ENCODE data around the gene ZNF385C. TPM values are rescaled to one million over a fixed set of nuclear protein-coding genes. Genes with fewer than 3 reads are reported as not detected.

Gene ZNF385C
- total RNA-seq, 1 experiment from 2014 or later, result 1.7 TPM

DNA sequence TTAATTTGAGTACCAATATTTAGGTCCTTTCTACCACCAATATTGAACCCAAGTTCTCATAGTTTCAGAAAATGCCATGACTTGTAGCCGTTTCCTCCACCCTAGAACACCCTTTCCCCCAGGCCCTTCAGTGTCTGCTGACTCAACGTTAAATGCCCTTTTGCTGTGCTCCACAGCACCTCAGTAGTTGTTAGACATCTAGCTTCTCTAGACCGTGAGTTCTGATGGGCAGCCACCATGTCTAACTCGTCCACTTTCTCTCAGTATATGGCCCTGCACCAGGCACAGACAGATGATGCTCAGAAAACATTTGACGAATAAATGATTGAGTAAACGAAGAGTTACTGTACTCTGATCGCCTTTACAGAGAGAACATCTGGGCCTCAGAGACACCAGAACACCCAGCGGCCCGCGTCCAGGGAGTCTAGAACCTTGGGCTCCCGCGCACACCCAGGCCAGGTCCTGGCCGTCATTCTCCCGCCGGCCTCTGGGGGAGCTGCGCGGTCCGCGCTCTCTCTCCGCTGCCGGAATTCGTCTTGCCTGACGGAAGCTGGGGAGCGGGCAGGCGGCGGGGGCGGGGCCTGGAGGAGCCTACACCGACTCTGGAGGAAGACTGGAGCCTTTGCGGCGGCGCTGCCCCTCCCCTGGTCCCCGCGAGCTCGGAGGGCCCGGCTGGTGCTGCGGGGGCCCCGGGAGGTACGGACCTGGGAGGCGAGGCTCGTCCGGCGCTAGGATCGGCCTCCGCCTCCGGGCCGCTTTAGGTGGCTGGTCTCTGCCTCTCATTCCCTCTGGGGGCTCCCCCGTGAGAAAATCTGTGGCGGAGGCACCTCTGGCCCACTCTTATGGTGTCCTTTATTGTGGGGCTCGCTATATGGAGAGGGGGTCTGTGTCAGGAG is 78.5 kb downstream of the ZNF385C start, which contains the start of gene NKIRAS2:
TSS of gene NKIRAS2 (plus strand) at position 582 of the 896 bp plus-strand sequence. CDS start 1,488 bp downstream, outside the sequence.
- Histone ChIP-seq H3K4me3 (peak within 1 kb of the TSS; percentile 77), H3K4me1 (replicated peaks; ENCODE audit: insufficient read depth) (peaks cover 46% of the 10 kb centered on the region), H3K27ac (peak within 1 kb of the TSS; percentile 44), H3K9me3 (ENCODE audit: insufficient read depth, low read depth) (no peaks in the 10 kb centered on the region), H2AFZ (peak within 1 kb of the TSS; percentile 77), H3K9me2 (ENCODE audit: insufficient read depth) (no peaks in the 10 kb centered on the region), H3F3A (ENCODE audit: insufficient read depth, low read depth) (peaks cover 52% of the 10 kb centered on the region), H3K79me2 (ENCODE audit: low read depth) (peaks cover 44% of the 10 kb centered on the region), H3K27me3 (ENCODE audit: insufficient read depth, low read depth) (no peaks in the 10 kb centered on the region), H3K4me2 (peak within 1 kb of the TSS; percentile 93), H4K20me1 (ENCODE audit: insufficient read depth) (peaks cover 8% of the 10 kb centered on the region; the same call in 1 of the 2 replicates), H3K36me3 (ENCODE audit: low read depth) (no peaks in the 10 kb centered on the region)
- no TSS peak for BruUV-seq (replicated peaks)
- ChIA-PET CTCF (interaction anchor here (0.6 to 0.9 kb wide), 6 partner anchors 17 to 510 kb away, joined by 3 to 7 read pairs (median 4); partner anchors contain the start of genes CNP and KAT2A), POLR2A (ENCODE audit: unreplicated experiment) (interaction anchor here (0.5 to 0.7 kb wide), 4 partner anchors 19 to 331 kb away, joined by 3 read pairs; no protein-coding TSS in a partner anchor)
- peak; percentile 82 to 91 for DNase-seq
- TF ChIP-seq, protein P1, sequence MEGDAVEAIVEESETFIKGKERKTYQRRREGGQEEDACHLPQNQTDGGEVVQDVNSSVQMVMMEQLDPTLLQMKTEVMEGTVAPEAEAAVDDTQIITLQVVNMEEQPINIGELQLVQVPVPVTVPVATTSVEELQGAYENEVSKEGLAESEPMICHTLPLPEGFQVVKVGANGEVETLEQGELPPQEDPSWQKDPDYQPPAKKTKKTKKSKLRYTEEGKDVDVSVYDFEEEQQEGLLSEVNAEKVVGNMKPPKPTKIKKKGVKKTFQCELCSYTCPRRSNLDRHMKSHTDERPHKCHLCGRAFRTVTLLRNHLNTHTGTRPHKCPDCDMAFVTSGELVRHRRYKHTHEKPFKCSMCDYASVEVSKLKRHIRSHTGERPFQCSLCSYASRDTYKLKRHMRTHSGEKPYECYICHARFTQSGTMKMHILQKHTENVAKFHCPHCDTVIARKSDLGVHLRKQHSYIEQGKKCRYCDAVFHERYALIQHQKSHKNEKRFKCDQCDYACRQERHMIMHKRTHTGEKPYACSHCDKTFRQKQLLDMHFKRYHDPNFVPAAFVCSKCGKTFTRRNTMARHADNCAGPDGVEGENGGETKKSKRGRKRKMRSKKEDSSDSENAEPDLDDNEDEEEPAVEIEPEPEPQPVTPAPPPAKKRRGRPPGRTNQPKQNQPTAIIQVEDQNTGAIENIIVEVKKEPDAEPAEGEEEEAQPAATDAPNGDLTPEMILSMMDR (conservative IDR thresholded peaks at IDR 0.05), result peak; percentile 87
- TF ChIP-seq EZH2 (IDR thresholded peaks at IDR 0.05; ENCODE audit: low read depth), result no peak
- intact Hi-C loops (cut with micrococcal nuclease; ENCODE audit: unreplicated experiment), result loop anchor here (10.0 kb wide), 1 partner anchor 305 kb away; no protein-coding TSS in a partner anchor

DNA sequence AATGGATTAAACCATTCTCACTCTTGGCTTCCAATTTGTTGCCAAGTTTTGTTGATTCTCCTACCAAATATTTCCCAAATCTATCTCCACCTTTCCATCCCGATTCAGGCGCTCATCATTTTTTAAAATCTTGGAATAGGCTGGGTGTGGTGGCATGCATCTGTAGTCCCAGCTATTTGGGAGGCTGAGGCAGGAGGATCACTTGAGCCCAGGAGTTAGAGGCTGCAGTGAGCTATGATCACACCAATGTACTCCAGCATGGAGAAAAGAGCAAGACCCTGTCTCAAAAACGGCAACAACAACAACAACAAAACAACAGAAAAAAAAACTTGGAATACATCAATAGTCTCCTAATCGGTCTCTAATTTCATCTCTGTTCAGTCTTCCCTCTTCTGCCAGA is 79.3 kb downstream of the ZNF385C start:
- Histone ChIP-seq H3K36me3 (ENCODE audit: low read depth) (no peaks in the 10 kb centered on the region), H3K9me2 (ENCODE audit: insufficient read depth) (no peaks in the 10 kb centered on the region), H2AFZ (no peak overlapping the region), H3F3A (ENCODE audit: insufficient read depth, low read depth) (peaks cover 44% of the 10 kb centered on the region), H3K4me3 (peak overlapping the region; percentile 90; the same call in 1 of the 2 replicates), H4K20me1 (ENCODE audit: insufficient read depth) (peaks cover 15% of the 10 kb centered on the region; the same call in 1 of the 2 replicates), H3K27ac (no peak overlapping the region), H3K27me3 (ENCODE audit: insufficient read depth, low read depth) (no peaks in the 10 kb centered on the region), H3K9me3 (ENCODE audit: insufficient read depth, low read depth) (no peaks in the 10 kb centered on the region), H3K4me1 (replicated peaks; ENCODE audit: insufficient read depth) (peaks cover 40% of the 10 kb centered on the region), H3K79me2 (ENCODE audit: low read depth) (peaks cover 51% of the 10 kb centered on the region), H3K4me2 (peak overlapping the region; percentile 94; the same call in 1 of the 2 replicates)
- intact Hi-C loops (cut with micrococcal nuclease; ENCODE audit: unreplicated experiment), result no loop called here
- BruUV-seq (replicated peaks), result no TSS peak
- no peak for DNase-seq
- ChIA-PET CTCF (interaction anchor here (0.7 to 1.6 kb wide), 3 partner anchors 30 to 53 kb away, joined by 3 to 7 read pairs (median 3); no protein-coding TSS in a partner anchor), POLR2A (ENCODE audit: unreplicated experiment) (no interaction called here)
- no peak for TF ChIP-seq EZH2 (IDR thresholded peaks at IDR 0.05; ENCODE audit: low read depth)
- TF ChIP-seq, protein P1 (conservative IDR thresholded peaks at IDR 0.05), result no peak

DNA sequence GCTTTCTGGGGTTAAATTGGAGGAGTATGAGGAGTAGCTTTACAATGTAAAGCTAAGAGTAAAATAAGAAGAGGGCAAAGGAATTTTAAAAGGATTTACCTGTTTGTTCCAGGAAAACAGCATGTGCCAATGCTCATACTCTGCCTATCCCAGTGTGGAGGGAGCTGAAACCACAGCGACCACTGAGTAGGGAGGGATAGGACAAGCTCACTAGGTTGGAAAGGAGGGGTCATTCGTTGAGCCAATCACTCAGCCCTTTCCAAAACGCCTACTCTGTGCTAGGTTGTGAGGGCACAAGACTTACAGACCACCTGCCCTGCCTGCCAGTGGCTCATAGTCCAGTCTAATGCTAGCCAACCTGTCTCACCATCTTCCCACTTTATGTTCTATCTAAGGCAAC is 79.9 kb downstream of the ZNF385C start:
- intact Hi-C loops (cut with micrococcal nuclease; ENCODE audit: unreplicated experiment), result no loop called here
- no peak for DNase-seq
- Histone ChIP-seq H2AFZ (peak overlapping the region; percentile 90), H3K27ac (peak overlapping the region; percentile 64), H3K9me3 (ENCODE audit: insufficient read depth, low read depth) (no peaks in the 10 kb centered on the region), H3F3A (ENCODE audit: insufficient read depth, low read depth) (peaks cover 38% of the 10 kb centered on the region), H3K4me3 (peak overlapping the region; percentile 90), H3K4me2 (peak overlapping the region; percentile 94), H3K36me3 (ENCODE audit: low read depth) (no peaks in the 10 kb centered on the region), H3K27me3 (ENCODE audit: insufficient read depth, low read depth) (no peaks in the 10 kb centered on the region), H3K79me2 (ENCODE audit: low read depth) (peaks cover 58% of the 10 kb centered on the region), H3K4me1 (replicated peaks; ENCODE audit: insufficient read depth) (peaks cover 34% of the 10 kb centered on the region), H4K20me1 (ENCODE audit: insufficient read depth) (peaks cover 21% of the 10 kb centered on the region), H3K9me2 (ENCODE audit: insufficient read depth) (no peaks in the 10 kb centered on the region)
- no TSS peak for BruUV-seq (replicated peaks)
- no peak for TF ChIP-seq EZH2 (IDR thresholded peaks at IDR 0.05; ENCODE audit: low read depth)
- TF ChIP-seq, protein P1 (conservative IDR thresholded peaks at IDR 0.05), result no peak
- ChIA-PET CTCF (interaction anchor here (0.6 to 1.6 kb wide), 4 partner anchors 31 to 514 kb away, joined by 3 to 11 read pairs (median 8); no protein-coding TSS in a partner anchor), POLR2A (ENCODE audit: unreplicated experiment) (interaction anchor here (0.7 to 1.9 kb wide), 4 partner anchors 17 to 370 kb away, joined by 3 to 35 read pairs (median 6); partner anchors contain the start of gene STAT3)

All from PC-9 (cell line).